CD4-positive, alpha-beta T cell treated with Interleukin-4 for 1 hour (primary cell): ENCODE measurements around the gene NKAIN4.
"Not testable (repeated sequence)": the region's sequence is repeated elsewhere in the genome, so short reads cannot be mapped to it uniquely, and the experiment has no call there.

Experiments used
- DNase-seq, 2 donors: peaks; one replicate each; pipeline ENCODE4 v3.0.0-alpha.2; 2020 to 2022

Gene NKAIN4

DNA sequence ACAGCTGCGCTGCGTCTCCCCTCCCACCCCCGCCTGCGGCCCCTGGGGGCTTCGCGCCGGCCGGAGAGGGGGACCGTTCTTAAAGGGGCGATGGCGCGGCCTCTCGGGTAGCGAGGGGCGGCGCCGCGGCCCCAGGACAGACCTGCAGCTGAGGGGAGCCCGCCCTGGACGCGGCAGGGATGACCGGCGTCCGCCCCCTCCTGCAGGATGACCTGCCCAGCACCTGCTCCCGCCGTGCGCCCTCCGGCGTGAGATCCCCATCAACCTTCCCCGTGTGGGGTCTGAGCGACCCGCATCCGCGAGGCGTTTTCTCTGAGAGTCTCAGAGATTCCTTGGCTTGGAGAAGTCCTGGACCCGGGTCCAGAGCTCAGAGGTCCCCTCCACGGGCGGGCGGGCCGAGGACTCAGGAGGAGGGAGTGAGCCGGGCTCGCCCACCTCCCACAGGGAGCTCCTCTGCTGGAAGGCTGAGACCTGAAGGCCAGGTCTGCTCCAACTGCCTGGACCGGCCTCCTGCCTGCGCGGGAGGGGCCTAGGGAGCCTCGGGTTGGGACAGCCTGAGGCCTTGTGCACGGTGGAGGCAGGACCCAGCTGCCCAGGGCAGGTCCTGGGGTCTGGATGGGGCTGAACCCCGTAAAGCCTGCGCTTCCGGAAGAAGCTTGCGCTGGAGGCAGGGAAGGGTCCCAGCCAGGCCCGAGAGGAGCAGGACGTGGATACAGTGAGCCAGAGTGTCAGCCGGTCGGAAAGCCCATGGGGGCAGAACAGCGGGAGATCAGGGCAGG is 532 bp upstream of the NKAIN4 start:
- no peak for DNase-seq

DNA sequence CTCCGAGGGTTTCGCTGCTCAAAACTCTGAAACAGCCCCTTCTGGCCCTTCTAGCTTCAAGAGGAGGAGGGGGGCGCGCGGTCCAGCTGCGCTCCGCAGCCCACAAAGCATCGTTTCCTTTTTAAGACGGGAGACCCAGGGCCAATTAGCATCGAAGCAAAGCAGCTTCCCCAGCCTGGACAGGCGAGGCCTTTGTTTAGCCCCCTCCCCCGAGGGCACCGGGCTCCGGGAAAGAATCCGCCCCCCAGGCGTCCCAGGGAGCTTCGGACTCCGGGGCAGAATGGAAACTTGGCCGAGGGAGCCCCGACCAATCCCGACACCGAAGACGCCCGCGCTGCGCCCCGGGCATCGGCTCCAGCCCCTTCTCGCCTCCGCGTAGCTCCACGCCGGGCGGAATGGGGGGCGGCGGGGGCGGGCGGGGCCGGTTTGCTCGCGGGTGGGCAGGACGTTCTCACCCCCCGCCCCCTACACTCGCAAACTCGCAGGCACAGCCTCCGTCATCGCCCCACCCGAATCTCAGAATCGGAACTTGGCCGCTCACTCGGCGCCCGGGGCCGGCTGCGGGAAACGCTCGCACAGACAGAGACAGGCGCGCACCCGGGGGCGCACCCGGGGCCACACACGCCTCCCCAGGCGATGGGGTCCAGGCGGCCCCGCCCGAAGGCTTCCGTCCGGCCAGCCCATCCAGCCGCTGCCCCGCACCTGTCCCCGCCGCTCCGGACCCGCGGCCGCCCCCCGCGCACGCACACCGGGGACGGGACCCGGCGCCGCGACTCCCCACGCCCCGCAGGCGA is 628 bp downstream of the NKAIN4 start:
- DNase-seq = no peak

DNA sequence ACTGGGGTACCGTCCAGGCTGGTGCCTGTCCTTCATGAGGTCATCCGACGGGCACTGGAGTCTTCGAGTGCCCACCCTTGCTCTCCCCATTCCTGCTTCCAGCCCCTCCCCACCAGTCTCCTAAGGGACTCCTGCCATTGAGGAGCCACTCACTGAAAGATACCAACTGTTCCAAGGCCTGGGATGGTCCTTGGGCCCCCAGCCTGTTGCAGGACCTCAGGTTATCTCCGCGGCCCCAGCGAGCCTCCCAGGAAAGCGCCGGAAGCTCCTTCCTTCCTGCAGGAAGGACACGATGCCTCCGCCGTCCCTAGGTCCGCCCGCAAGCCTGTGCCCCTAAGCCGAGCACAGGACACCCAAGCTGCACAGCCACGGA is 1.2 kb downstream of the NKAIN4 start:
- DNase-seq = no peak

DNA sequence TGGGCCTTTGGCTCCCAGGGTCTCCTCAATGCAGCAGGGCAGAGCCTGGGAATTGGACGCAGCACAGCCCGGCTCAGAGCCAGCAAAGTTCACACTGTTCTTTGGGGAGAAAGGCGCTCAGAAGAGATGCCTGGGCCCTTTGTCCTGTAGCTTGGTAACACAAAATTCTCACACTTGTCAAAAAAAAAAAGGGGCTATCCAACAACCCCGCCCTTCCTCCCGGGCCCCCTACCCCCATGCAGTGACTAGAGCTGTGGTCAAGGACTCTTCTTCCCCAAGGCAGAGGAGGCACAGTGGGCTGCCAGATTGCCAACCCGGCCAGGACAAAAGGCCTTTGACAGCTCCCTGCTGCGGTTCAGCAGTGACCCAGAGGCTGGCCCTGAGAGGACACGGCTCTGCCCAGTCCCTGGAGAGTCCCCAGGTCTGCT is 2.0 kb downstream of the NKAIN4 start:
- DNase-seq = no peak

DNA sequence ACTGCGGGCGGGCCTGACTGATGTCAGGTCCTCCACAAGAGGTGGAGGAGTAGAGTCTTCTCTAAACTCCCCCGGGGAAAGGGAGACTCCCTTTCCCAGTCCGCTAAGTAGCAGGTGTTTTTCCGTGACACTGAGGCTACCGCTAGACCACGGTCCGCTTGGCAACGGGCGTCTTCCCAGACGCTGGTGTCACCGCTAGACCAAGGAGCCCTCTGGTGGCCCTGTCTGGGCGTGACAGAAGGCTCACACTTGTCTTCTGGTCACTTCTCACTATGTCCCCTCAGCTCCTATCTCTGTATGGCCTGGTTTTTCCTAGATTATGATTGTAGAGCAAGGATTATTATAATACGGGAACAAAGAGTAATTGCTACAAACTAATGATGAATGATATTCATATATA is 2.9 kb downstream of the NKAIN4 start:
- DNase-seq = not testable (repeated sequence)

DNA sequence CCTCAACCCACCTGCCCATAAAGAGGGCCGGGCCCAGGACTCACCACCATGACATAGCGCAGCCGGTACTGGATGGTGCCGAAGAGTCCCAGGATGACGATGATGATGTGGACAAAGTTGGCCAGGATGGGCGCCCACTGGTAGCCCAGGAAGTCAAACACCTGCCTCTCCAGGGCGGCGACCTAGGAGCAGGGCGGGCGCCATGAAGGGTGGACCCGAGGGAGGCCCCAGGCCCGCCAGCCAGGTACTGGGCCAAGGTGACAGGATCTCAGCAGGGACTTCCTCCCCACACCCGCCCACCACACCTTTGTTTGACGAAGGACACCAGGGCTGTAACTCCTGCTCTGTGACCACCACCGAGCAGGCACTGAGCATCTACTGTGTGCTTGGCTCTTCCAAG is 4.4 kb downstream of the NKAIN4 start:
- no peak for DNase-seq

DNA sequence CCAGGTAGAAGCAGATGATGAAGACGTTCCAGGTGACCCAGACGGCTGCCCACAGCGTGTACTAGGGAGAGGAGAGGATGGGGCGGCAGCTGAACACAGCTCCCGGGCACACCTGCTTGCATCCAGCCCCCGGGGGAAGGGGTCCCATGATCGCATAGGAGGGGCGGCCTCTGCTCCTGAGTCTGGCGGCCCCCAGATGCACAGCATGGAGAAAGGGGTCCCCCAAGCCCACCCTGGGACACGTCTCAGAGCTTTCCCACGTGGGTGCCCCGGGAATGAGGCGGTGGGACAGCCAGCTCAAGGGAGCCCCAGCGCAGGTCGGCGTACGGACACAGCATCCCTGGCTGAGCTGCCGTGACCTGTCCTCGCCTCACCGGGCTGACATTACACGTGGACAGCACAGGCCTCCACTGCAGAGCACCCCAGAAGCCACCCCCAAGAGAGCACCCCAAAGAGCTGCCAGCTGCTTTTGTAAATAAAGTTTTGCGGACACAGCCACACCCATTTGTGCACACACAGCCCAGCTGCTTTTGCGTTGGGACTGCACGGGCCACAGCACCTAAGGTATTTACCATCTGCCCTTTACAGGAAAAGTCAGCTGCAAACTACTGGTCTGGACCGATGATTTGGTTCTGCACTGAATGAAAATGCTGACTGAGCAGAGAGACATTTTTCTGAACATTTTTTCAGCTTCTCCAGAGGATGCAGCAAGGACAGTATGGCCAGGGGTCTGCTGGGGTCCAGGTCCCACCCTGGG is 5.2 kb downstream of the NKAIN4 start:
- no peak for DNase-seq

DNA sequence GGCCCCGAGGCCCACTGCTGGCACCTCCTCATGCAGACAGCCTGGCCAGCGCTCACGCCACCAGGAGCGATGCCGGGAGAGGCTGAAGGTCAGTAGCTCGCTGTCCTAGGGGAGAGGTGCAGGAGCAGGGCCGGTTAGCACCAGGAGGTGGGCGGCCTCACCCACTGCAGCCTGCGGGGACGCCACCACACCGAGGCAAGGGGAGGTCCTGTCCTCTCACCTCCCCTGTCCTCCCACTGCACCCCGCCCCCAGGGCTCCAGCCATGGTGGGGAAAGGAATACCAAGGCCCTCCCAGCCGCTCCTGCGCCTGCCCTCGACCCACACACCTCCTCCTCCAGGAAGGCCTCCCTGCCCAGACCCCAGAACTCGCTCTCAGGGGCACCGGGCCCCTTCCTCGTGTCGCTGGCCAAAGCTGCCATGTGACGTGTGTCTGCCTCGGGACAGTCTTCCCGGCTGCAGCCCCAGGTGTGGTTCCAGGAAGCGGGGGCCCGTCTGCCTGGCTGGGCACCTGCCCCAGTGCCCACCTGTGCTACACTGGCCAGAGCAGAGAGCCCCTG is 6.5 kb downstream of the NKAIN4 start:
- DNase-seq = no peak

DNA sequence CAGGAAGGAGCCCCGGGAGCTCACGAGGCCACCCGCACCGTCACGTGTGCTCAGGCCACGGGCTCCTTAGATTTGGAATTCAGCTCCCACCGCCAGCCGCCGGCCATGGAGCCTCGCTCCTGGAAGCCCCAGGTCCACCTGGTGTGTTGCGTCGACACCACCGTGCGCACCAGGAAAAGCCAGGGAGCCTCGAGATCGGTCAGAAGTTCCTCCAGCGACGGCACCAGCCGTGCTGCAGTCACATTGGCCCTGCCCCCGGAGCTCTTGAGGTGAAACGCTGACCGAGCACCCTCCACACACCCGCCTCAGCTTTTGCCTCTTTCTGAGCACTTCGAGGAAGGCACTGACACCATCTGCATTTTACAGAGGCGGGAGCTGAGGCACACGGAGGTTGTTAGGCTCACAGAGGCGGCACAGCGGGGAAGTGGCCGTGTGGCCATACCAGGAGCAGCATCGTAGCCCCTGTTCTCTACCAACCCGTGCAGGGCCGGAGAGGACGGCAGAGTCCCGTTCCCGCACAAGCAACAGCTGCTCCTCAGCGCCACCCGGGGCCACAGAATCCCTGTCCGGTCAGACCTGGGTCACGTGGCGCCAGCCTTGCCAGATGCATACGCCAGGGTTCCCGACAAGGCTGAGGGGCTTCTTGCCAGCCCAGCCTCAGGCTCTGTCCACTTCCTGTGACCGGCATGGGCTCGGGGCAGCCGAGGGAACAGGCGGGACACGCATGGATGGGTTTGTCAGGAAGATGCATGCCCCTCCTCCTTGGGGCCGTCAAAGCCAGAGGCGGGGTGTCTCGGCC is 7.6 kb downstream of the NKAIN4 start:
- no peak for DNase-seq

DNA sequence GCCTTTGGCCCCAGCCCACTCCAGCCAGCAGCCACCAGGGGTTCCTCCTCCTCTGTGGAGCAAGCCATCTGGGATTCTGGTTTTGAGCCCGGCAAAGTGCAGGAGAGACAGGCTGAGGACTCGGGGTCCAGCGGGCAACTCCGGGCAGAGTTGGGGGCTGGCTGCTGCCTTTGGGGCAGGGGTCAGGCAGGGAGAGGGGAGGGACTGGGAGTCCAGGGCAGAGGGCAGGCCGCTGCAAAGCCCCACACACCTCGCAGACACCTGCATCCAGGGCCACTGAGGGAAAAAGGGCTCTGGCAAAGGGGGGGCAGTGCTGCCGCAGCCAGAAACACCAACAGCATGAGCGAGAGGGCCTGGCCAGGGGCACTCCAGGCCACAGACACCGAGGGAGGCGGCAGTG is 9.8 kb downstream of the NKAIN4 start:
- DNase-seq = no peak

DNA sequence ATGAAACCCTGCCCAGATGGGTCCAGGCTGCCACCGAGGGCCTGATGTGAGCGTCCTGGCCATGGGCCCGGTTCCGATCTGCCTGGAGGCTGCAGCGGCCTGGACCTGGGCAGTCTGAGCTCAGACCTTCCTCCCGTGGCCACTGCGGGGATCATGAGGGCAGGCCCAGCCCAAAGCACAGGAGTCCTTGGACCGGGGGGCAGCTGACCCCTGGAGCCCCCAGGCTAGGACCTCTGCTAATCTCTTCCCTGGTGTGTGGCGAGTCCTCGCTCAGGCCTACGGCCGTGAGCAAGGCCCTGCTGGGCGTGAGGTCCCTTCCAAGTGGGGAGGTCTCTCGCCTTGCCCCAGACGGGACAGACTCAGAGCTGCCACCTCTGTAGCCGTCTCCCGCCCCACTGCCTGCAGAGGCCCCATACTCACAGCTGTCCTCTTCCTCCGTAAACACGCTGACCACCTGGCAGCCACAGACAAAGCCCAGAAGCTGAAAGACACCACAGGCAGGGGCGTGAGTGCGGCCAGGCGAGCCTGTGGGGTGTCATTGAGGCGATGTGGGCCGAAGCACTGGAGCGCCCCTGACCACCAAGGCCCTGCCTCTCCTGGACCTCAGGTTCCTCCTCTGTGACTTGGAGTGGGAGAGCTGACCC is 10.5 kb downstream of the NKAIN4 start:
- DNase-seq = no peak

DNA sequence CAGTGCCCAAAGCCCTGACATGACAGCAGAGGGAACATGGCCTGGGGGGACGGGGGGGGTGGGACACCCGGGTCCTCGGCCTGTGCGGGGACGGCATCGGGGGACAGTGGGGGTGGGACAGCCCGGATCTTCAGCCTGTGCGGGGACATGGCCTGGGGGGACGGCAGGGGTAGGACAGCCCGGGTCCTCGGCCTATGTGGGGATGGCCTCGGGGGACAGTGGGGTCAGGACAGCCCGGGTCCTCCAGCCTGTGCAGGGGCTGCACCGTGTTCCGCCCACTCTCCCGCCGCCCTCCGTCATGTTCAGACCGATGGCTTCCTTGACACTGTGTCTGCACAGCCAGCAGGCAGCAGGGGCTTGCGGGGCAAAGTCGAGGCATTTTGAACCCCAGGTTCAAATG is 11.5 kb downstream of the NKAIN4 start:
- no peak for DNase-seq

DNA sequence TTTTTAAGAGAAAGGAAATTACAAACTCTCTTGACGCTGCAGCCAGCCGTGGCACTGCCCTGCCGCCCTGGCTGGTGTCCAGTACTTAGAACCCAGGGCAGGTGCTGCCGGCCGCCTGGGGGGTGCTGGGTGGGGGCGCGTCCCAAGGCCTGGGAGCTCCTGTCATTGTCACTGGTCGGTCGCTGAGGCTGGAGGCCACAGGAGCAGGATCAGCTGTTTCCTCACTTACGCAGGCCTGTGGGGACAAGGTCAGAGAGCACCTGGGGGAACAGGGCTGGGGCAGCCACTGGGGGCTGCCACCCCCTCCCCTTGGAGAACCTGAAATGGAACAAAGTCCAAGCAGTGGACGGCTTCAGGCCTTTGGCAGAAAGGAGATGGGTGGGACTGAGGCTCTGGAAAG is 13.0 kb downstream of the NKAIN4 start:
- DNase-seq = no peak

DNA sequence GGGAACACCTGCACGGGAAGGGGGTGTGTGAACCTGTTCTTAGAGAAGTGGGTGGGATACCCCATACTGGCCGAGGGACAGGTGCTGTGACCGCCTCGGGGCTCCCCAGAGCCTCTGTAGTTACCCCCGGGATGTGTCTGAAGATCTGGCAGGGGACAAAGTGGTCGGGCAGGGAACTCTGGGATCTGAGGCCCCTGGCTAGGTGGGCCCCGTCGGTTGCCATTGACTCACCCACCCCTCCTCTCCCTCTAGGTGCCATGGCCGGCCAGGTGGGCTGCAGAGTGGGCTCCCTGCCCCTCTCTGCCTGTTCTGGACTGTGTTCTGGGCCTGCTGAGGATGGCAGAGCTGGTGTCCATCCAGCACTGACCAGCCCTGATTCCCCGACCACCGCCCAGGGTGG is 14.3 kb downstream of the NKAIN4 start:
- DNase-seq = no peak

DNA sequence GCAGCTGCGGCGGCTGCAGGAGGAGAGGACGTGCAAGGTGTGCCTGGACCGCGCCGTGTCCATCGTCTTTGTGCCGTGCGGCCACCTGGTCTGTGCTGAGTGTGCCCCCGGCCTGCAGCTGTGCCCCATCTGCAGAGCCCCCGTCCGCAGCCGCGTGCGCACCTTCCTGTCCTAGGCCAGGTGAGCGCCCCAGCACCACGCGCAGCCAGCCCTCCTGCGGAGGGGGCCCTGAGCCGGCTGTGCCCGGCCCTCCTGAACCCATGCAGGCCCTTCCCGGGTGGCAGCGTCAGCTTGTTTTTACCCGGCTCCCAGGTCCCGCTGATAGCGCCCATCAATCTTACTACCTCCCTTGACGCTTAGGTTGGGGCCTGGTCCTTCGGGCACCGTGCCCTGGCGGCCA is 14.8 kb downstream of the NKAIN4 start:
- no peak for DNase-seq

DNA sequence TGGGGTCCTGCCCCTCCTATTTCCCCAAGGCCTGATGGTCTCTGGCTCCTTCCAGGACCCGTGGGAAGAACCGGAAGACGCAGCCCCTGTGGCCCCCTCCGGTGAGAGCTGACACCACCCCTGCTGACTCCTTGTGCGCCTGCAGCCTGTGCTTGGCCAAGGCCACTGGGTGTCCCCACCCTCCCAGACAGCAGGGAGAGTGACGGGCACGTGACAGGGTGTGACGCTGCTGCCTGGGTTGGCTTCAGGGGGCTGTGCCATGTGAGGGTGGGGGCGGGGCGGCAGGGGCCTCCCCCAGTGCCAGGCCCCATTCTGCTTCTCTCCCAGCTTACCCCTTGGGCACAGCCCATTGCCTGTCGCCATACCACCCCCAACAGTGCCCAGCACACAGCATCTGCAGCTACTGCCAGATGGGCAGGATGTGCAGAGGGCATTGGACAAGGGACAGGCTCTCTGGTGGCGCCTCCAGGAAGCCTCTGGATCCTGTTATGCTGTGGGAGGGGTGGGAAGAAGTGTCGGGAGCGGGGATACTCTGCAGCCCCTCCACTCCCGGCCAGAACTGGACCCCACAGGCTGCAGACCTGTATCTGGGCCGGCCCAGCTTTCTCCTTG is 15.6 kb downstream of the NKAIN4 start:
- DNase-seq = no peak

DNA sequence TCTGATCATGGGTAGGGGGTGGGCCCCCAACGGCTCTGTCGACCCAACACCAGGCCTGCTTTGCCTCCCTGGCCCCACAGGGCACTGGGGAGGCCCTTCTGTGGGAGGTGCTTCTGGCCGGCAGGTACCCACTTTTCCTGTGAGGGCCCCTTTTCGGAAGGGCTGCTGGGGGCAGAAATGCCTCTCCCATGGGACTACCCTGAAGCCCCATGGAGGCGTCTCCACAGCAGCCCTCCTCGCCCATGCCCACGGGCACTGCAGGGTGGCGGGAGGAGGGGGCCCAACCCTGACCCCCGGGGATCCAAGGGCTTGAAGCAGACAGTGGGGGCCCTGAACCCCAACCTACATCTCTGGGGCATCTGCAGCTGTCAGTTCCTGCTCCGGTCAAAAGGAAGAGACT is 16.2 kb downstream of the NKAIN4 start:
- DNase-seq = no peak

DNA sequence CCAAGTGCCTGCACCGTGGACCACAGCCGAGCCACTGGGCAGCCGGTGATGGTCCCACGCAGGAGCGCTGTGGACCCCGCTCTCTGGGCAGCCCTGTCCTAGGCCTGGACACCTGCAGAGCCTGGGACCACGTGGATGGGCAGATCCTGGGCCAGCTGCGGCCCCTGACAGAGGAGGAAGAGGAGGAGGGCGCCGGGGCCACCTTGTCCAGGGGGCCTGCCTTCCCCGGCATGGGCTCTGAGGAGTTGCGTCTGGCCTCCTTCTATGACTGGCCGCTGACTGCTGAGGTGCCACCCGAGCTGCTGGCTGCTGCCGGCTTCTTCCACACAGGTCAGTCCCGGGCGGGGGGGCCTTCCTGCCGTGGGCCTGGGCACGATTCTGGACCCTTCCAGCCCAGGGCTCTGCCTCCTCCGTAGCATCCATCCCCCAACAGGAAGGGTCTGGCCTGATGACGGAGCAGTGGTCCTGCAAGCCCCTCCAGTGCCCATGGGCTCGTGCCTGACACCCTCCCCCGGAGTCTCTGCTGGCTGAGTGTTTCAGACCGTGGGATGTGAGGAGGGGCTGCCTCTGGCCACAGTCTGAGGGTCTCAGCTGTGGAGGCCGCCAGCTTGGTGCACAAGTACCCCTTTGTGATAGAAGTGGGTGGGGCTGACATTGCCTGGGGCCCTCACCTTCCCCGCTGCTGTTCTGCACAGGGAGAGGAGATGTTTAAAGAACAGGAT is 18.0 kb downstream of the NKAIN4 start:
- DNase-seq = no peak

DNA sequence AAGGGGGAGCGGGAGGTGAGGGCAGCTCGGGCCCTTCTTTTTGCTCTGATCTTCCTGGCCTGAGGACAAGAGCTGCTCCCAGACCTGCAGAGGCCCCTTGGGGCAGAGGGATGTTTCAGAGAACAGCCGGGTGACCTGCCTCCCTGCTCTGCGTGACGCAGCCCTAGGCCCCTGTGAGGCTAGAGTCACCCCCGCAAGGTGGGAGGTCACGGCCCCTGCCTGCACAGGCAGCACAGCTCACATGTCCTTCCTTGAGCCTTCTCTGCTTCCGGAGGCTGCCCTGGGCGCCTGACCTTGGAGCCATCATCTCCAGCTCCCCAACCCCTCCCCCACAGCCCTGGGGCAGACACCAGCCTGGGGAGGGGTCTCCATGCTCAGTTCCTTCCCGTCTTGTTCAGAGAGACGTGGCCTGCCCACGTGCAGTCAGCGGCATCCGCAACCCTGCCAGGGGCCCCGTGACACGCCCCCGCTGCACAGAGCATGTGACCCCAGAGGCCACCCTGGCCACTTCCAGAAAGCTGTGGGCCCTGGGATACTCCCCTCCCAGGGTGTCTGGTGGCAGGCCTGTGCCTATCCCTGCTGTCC is 18.8 kb downstream of the NKAIN4 start, which contains the start of gene BIRC7:
TSS of gene BIRC7 (plus strand) at position 507 of the 585 bp plus-strand sequence. CDS start 192 bp downstream, outside the sequence.
- no peak for DNase-seq

DNA sequence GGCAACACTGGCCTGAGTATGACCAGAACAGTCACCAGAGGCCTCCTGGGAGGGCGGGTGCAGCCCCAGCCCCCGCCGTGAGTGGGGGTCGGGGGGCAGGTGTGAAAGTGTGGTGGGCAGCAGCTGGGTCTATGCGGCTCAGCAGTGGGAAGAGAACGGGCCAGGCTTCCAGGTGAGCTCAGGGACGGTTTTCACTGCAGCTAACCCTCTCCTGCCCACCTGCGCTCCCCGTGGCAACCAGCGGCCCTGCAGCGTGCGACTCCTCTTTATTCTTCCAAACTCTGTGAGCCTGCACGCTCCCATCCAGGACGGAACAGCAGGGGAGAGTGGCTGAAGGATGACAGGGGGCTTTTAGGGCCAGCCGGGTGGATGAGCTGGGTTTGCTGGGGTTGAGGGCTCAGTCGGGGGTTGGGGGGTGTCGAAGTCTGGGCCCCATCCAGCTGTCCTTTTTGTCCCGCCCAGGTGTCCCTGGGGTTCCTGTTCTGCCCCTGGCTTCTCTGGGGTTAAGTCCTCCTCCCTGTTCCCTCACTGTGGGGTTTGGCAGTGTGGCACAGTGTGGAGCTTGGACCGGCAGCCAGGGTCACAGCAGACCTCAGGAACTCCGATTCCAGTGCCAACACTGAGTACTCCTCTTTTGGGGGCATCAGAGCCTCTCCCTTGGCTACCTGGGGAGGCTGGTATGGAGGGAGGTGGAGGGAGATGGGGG is 19.4 kb downstream of the NKAIN4 start:
- no peak for DNase-seq
